NCI-H526 treated with DMSO at 0.1 percent for 48 hours (cell line): ENCODE measurements around the gene CDH3.

Experiments
- DNase-seq: peaks from one replicate; lab custom pipeline; 2025; lab: John Stamatoyannopoulos, UW

The CDH3 gene

GRCh38 chr16:68651136-68651535 lies 6.0 kb downstream of the CDH3 start:
- no peak for DNase-seq

- DNase-seq = no peak
Observed at GRCh38 chr16:68652659-68653058, 7.5 kb downstream of the CDH3 start.

- DNase-seq = no peak
Observed at GRCh38 chr16:68655806-68656205, 10.7 kb downstream of the CDH3 start.

- no peak for DNase-seq
Observed at GRCh38 chr16:68656751-68657150, 11.6 kb downstream of the CDH3 start.

- no peak for DNase-seq
Observed at GRCh38 chr16:68658341-68658973, 13.3 kb downstream of the CDH3 start.

- DNase-seq = no peak
Observed at GRCh38 chr16:68658974-68659360, 13.9 kb downstream of the CDH3 start.

- no peak for DNase-seq
Observed at GRCh38 chr16:68659412-68660358, 14.6 kb downstream of the CDH3 start.

GRCh38 chr16:68660359-68660795 lies 15.3 kb downstream of the CDH3 start:
- no peak for DNase-seq

GRCh38 chr16:68662035-68662434 lies 16.9 kb downstream of the CDH3 start:
- no peak for DNase-seq

- DNase-seq = no peak
Observed at GRCh38 chr16:68664297-68664696, 19.2 kb downstream of the CDH3 start.

- DNase-seq = no peak
Observed at GRCh38 chr16:68665501-68665900, 20.4 kb downstream of the CDH3 start.

- DNase-seq = no peak
Observed at GRCh38 chr16:68668266-68668665, 23.2 kb downstream of the CDH3 start.

GRCh38 chr16:68676113-68676860 lies 31.2 kb downstream of the CDH3 start:
- no peak for DNase-seq

- no peak for DNase-seq
Observed at GRCh38 chr16:68681038-68681437, 35.9 kb downstream of the CDH3 start.

- DNase-seq = no peak
Observed at GRCh38 chr16:68685685-68686478, 40.8 kb downstream of the CDH3 start.

GRCh38 chr16:68686905-68687304 lies 41.8 kb downstream of the CDH3 start:
- no peak for DNase-seq

GRCh38 chr16:68689921-68690320 lies 44.8 kb downstream of the CDH3 start:
- DNase-seq = no peak

- DNase-seq = no peak
Observed at GRCh38 chr16:68695575-68695974, 50.5 kb downstream of the CDH3 start.

GRCh38 chr16:68696514-68696913 lies 51.4 kb downstream of the CDH3 start:
- no peak for DNase-seq

- DNase-seq = no peak
Observed at GRCh38 chr16:68698091-68698490, 53.0 kb downstream of the CDH3 start.

- DNase-seq = no peak
Observed at GRCh38 chr16:68700120-68700519, 55.0 kb downstream of the CDH3 start.

- DNase-seq = no peak
Observed at GRCh38 chr16:68700831-68701230, 55.7 kb downstream of the CDH3 start.
